GM04503 (cell line): ENCODE measurements around the gene CTNND2.
"Not testable (repeated sequence)": the region's sequence is repeated elsewhere in the genome, so short reads cannot be mapped to it uniquely, and the experiment has no call there.

Experiments
- DNase-seq: peaks from one replicate; pipeline ENCODE4 v3.0.0-alpha.2; 2012; ENCODE audit warnings: low read depth

The CTNND2 gene

GRCh38 chr5:11384441-11385250, 519.6 kb downstream of the CTNND2 start:
- DNase-seq, result no peak

- DNase-seq, result no peak
These were observed 520.6 kb downstream of the CTNND2 start for GRCh38 chr5:11383506-11384095.

GRCh38 chr5:11378461-11378860, 525.8 kb downstream of the CTNND2 start:
- DNase-seq, result no peak

- DNase-seq, result no peak
These were observed 526.4 kb downstream of the CTNND2 start for GRCh38 chr5:11377896-11378295.

- no peak for DNase-seq
These were observed 532.1 kb downstream of the CTNND2 start for GRCh38 chr5:11372191-11372590.

GRCh38 chr5:11371021-11371420, 533.2 kb downstream of the CTNND2 start:
- DNase-seq, result no peak

GRCh38 chr5:11364531-11364930, 539.7 kb downstream of the CTNND2 start:
- no peak for DNase-seq

- no peak for DNase-seq
These were observed 540.5 kb downstream of the CTNND2 start for GRCh38 chr5:11363631-11364178.

- DNase-seq, result no peak
These were observed 542.5 kb downstream of the CTNND2 start for GRCh38 chr5:11361768-11362167.

- no peak for DNase-seq
These were observed 546.3 kb downstream of the CTNND2 start for GRCh38 chr5:11357928-11358327.

- DNase-seq, result no peak
These were observed 548.8 kb downstream of the CTNND2 start for GRCh38 chr5:11355491-11355890.

GRCh38 chr5:11346336-11346735, 557.9 kb downstream of the CTNND2 start:
- no peak for DNase-seq

GRCh38 chr5:11335881-11336760, 568.1 kb downstream of the CTNND2 start:
- no peak for DNase-seq

- no peak for DNase-seq
These were observed 569.8 kb downstream of the CTNND2 start for GRCh38 chr5:11334404-11334803.

- no peak for DNase-seq
These were observed 574.6 kb downstream of the CTNND2 start for GRCh38 chr5:11329679-11330078.

- DNase-seq, result no peak
These were observed 579.5 kb downstream of the CTNND2 start for GRCh38 chr5:11324521-11325289.

GRCh38 chr5:11323761-11324160, 580.5 kb downstream of the CTNND2 start:
- no peak for DNase-seq

GRCh38 chr5:11322133-11322532, 582.1 kb downstream of the CTNND2 start:
- DNase-seq, result no peak

GRCh38 chr5:11319836-11320580, 584.2 kb downstream of the CTNND2 start:
- DNase-seq, result no peak

GRCh38 chr5:11313694-11314093, 590.6 kb downstream of the CTNND2 start:
- DNase-seq, result not testable (repeated sequence)

- DNase-seq, result no peak
These were observed 592.5 kb downstream of the CTNND2 start for GRCh38 chr5:11311731-11312130.
